22Rv1 (cell line): ENCODE measurements around the gene BUD23.

Source experiments
- H3K27ac ChIP-seq: fragments of 450-650 bp; 2 replicates; pipeline ENCODE4 v1.5.1; 2017
- CTCF ChIP-seq: fragments of 450-650 bp; IDR thresholded peaks from 2 replicates; pipeline ENCODE4 v1.5.1; 2017; ENCODE audit warnings: mild to moderate bottlenecking
- ZFX ChIP-seq: fragments of 450-650 bp; IDR thresholded peaks from 2 replicates; pipeline ENCODE4 v1.6.1; 2017; ENCODE audit warnings: antibody characterized with exemption, borderline replicate concordance

BUD23 gene

GRCh38 chr7:73645643-73646174 is 37.7 kb upstream of the BUD23 start:
- TF ChIP-seq ZFX (no peak), CTCF (no peak)
- H3K27ac ChIP-seq, result no peak overlapping the region

GRCh38 chr7:73646785-73647724 is 36.3 kb upstream of the BUD23 start:
- TF ChIP-seq ZFX (no peak), CTCF (no peak)
- H3K27ac ChIP-seq, result no peak overlapping the region

GRCh38 chr7:73647725-73648592 is 35.4 kb upstream of the BUD23 start:
- no peak for TF ChIP-seq ZFX
- TF ChIP-seq CTCF, result peak; percentile 75
- no peak overlapping the region for H3K27ac ChIP-seq

GRCh38 chr7:73648593-73649332 is 34.6 kb upstream of the BUD23 start:
- H3K27ac ChIP-seq, result no peak overlapping the region
- no peak for TF ChIP-seq CTCF
- no peak for TF ChIP-seq ZFX

GRCh38 chr7:73649576-73649975 is 33.8 kb upstream of the BUD23 start:
- no peak for TF ChIP-seq ZFX
- TF ChIP-seq CTCF, result no peak
- H3K27ac ChIP-seq, result no peak overlapping the region

- H3K27ac ChIP-seq, result no peak overlapping the region
- TF ChIP-seq CTCF, result no peak
- TF ChIP-seq ZFX, result no peak
These were observed 32.9 kb upstream of the BUD23 start for GRCh38 chr7:73650524-73650923.
